ENCODE data around the gene WDR41. TPM values are rescaled to one million over a fixed set of nuclear protein-coding genes. Genes with fewer than 3 reads are reported as not detected.

The WDR41 gene
- total RNA-seq, 1 donor from 2014 or later = 22.5 TPM

GRCh38 chr5:77449277-77449676 lies 42.8 kb downstream of the WDR41 start:
- intact Hi-C loops (cut with micrococcal nuclease) = no loop called here

GRCh38 chr5:77448831-77449230 lies 43.3 kb downstream of the WDR41 start:
- intact Hi-C loops (cut with micrococcal nuclease) = no loop called here

- intact Hi-C loops (cut with micrococcal nuclease) = no loop called here
These were observed 47.8 kb downstream of the WDR41 start for GRCh38 chr5:77444356-77444755.

DNA sequence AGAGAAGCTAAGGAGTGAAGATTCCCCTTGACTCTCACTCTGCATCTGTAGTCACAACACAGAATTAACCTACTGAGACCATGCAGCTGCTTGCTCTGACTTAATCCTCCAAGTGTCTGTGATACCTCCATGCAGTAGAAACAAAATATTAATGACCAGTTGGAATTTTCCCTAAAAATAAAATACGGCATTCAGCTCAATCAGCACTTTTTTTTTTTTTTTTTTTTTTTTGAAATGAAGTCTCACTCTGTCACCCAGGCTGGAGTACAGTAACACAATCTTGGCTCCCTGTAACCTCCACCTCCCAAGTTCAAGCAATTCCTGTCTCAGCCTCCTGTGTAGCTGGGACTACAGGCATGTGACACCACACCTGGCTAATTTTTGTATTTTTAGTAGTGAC lies 48.4 kb downstream of the WDR41 start:
- intact Hi-C loops (cut with micrococcal nuclease) = no loop called here

- intact Hi-C loops (cut with micrococcal nuclease) = no loop called here
These were observed 54.0 kb downstream of the WDR41 start for GRCh38 chr5:77438071-77438470.

GRCh38 chr5:77437194-77437593 lies 54.9 kb downstream of the WDR41 start:
- intact Hi-C loops (cut with micrococcal nuclease) = loop anchor here (1.0 kb wide), 2 partner anchors 293 to 569 kb away; no protein-coding TSS in a partner anchor

GRCh38 chr5:77431719-77432118 lies 60.4 kb downstream of the WDR41 start:
- intact Hi-C loops (cut with micrococcal nuclease) = no loop called here

- intact Hi-C loops (cut with micrococcal nuclease) = no loop called here
These were observed 60.8 kb downstream of the WDR41 start for GRCh38 chr5:77431286-77431685.

GRCh38 chr5:77430726-77431125 lies 61.4 kb downstream of the WDR41 start:
- intact Hi-C loops (cut with micrococcal nuclease) = no loop called here

- intact Hi-C loops (cut with micrococcal nuclease) = no loop called here
These were observed 63.6 kb downstream of the WDR41 start for GRCh38 chr5:77428526-77428925.

GRCh38 chr5:77427998-77428397 lies 64.1 kb downstream of the WDR41 start:
- intact Hi-C loops (cut with micrococcal nuclease) = no loop called here

DNA sequence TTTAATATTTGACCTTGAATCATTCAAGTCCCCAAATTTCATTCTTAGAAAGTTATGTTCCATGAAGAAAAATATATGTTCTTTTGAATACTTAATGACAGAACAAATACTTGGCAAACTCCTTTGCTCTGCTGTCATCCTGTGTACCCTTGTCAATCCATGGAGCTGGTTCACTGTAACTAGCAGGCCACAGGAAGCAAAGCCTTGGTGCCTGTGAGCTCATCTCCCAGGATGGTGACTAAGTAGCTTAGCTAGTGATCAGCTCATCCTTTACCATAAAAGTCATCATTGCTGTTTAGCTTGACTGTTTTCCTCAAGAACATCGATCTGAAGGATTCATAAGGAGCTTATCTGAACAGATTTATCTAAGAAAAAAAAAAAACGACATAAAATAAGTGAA lies 65.4 kb downstream of the WDR41 start:
- intact Hi-C loops (cut with micrococcal nuclease) = no loop called here

DNA sequence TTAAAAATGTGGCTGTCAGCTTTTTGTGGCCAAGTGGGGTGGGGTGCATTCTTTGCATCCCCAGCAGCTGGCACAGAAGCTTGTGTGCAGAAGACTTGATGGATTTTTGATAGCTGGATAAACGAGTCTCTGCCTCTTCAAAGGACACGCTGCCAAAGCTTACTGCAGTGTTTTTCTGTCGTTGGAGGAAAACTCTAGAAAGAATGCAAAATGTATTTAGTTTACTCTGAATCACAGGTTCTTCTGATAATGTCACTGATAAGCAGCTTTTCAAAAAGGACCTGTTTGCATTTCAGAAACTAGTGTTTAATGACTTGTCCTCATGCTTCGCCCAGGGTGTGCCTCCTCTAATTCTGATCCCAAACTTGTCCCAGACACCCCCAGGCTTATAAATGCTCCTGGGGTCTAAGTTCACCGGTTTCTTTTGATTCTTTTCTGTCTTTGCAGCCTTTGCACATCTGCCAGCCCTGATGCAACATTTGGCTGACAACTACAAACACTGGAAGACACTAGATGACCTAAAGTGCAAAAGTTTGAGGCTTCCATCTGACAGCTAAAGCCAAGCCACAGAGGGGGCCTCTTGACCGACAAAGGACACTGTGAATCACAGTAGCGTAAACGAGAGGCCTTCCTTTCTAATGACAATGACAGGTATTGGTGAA lies 66.0 kb downstream of the WDR41 start:
- intact Hi-C loops (cut with micrococcal nuclease) = no loop called here

DNA sequence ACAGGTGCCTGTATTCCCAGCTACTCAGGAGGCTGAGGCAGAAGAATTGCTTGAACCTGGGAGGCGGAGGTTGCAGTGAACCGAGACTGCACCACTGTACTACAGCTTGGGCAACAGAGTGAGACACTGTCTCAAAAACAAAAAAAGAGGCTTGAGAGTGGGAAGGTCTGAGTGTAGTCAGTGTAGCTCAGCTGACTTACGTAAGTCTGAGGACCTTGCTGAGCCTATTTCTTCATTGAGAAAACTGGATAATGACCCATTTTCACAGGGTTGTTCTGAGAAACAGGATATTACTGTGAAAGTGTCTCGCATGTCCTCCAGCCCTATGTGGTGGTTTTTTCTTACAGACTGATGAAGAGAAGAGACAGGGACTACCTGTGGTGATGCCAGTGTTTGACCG lies 66.7 kb downstream of the WDR41 start:
- intact Hi-C loops (cut with micrococcal nuclease) = no loop called here

DNA sequence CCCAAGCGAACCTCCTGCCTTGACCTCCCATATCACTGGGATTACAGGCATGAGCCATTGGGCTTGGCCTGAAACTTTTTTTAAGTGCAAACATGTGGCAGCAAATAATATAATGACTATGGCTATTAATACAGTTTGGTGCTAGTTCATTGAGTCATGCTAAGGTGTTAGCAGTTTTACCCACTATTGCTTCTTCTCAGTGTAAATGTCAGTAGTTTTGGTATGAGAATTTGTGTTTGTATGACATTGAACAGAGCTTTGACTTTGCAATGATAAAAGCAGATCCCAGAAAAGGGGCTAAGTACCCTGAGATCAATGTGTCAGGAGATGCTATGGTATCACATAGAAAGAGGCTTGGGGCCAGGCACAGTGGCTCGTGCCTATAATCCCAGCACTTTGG lies 67.2 kb downstream of the WDR41 start:
- intact Hi-C loops (cut with micrococcal nuclease) = no loop called here

DNA sequence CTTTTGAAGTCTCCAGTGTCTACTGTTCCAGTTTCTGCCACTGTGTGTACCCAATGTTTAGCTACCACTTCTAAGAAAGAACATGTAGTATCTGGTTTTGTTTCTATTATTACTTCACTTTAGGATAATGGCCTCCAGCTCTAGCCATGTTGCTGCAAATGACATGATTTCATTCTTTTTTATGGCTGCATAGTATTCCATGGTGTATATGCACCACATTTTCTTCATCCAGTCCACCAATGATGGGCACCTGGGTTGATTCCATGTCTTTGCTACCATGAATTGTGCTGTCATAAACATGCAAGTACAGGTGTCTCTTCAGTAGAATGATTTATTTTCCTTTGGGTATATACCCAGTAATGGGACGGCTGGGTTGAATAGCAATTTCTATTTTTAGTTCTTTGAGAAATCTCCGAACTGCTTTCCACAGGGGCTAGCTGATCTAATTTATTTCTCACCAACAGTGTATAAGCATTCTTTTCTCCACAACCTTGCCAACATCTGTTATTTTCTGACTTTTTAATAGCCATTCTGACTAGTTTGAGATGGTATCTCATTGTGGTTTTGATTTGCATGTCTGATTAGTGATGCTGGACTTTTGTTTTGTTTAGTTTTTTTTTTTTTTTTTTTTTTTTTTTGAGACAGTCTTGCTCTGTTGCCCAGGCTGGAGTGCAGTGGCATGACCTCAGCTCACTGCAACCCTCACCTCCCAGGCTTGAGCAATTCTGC lies 68.9 kb downstream of the WDR41 start:
- intact Hi-C loops (cut with micrococcal nuclease) = no loop called here

- intact Hi-C loops (cut with micrococcal nuclease) = no loop called here
These were observed 71.2 kb downstream of the WDR41 start for GRCh38 chr5:77420940-77421339.

DNA sequence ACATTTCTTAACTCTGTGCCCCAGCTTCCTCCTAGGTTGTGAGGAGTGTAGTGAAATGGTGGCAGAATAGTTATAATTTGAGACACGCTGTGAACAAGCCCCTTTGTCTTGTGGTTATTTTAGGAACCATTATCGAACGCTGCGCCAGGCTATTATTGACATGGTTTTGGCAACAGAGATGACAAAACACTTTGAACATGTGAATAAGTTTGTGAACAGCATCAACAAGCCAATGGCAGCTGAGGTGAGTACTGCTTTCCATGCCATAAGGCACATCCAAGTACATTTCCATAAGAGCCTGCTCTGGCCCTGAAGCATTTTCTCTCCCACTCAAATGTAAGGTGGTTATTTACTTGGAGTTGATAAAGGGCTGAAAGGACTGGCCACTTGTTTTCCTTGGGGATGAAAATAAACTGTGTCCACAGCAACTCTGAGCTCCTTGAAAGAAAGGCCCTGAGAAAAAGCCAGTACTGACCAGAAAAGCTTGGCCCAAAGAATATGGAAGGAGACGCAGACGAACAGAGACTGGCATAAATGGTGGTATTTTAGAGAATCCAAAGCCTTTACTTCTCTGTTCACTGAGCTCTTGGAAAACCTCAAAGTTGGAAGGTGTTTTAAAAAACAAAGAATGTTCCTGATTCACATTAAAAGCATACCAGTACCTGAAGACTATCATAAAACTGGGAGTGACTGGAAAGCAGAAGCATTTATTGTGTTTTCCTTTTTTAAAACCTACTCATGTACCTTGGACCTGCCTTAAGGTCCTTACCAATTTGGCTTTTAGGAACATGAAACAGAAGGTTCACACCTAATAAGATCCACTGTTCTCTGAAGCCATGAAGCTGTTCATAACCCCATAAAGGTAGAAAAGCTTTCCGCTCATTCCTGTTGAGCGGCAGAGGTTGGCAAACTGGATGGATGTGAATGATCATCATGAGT lies 72.2 kb downstream of the WDR41 start:
- intact Hi-C loops (cut with micrococcal nuclease) = no loop called here

- intact Hi-C loops (cut with micrococcal nuclease) = no loop called here
These were observed 73.2 kb downstream of the WDR41 start for GRCh38 chr5:77418601-77419581.

GRCh38 chr5:77418162-77418561 lies 74.0 kb downstream of the WDR41 start:
- intact Hi-C loops (cut with micrococcal nuclease) = no loop called here

DNA sequence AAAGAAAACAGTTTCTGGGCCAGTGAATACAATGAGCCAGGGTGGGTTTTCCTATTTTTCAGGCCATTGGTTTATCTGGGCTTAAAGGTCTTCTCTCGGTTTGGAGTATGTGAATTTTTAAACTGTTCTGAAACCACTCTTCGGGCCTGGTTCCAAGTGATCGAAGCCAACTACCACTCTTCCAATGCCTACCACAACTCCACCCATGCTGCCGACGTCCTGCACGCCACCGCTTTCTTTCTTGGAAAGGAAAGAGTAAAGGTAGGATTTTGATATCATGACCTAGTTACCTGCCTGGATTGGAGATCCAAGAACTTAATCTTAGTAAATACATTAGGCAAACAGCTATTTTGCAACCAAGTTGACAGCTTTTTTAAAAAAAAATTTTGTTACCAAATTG lies 79.1 kb downstream of the WDR41 start:
- intact Hi-C loops (cut with micrococcal nuclease) = no loop called here
